K562 (cell line): ENCODE results near the gene TAF11. TPM values are rescaled to one million over a fixed set of nuclear protein-coding genes. Genes with fewer than 3 reads are reported as not detected.

Source experiments
- ATAC-seq: fragments of 200-7000 bp; cut with Tn5 transposase; 3 replicates; pipeline ENCODE4 v1.9.1; 2020; ENCODE audit warnings: moderate library complexity
- BruUV-seq: library from RNA; stranded (reverse); fragments of 400-500 nt; replicated peaks from 2 replicates; lab custom pipeline; 2021; lab: Mats Ljungman, UMichigan
- CTCF ChIA-PET: fragments of 300-600 bp; formaldehyde crosslinking; extraction: SDS; loops from one replicate; lab custom pipeline; 2021; ENCODE audit warnings: low intra/inter-chr PET ratio; lab: Yijun Ruan, JAX
- POLR2A ChIA-PET: fragments of 300-600, 350-650 bp; sonication (Branson Sonifier 250); formaldehyde crosslinking; extraction: SDS; loops from one replicate; lab custom pipeline; 2021; ENCODE audit warnings: antibody characterized with exemption, inconsistent platforms; lab: Yijun Ruan, JAX
- DNase-seq, 4 experiments: peaks; one replicate each; pipeline versions ENCODE4 v3.0.0 to v3.0.0-alpha.2; 2011 to 2018; ENCODE audit warnings: low spot score in 3 of 4, mixed read lengths in 3 of 4; ENCODE audit errors: extremely low read depth in 1 of 4
- FAIRE-seq: peaks from 2 replicates; lab custom pipeline; 2011; peaks lifted over from hg19 to GRCh38; lab: Jason Lieb, UNC
- H2AFZ ChIP-seq: 2 replicates; pipeline ENCODE4 v1.6.0; 2011; ENCODE audit warnings: low read depth, low read length, control low read depth, inconsistent platforms
- H3K27ac ChIP-seq: fragments of 200-600 bp; 3 replicates; pipeline ENCODE4 v1.8.0; 2011; ENCODE audit warnings: low read depth, mild to moderate bottlenecking, control low read depth, inconsistent platforms, low read length, moderate library complexity, mixed read lengths; ENCODE audit errors: extremely low read depth
- H3K27me3 ChIP-seq, 2 experiments: fragments of 300-600 bp in 1 of 2; 2 replicates in 1 of 2; 3 replicates in 1 of 2; pipeline versions ENCODE4 v1.6.0 to v1.8.0; 2011; ENCODE audit warnings: inconsistent platforms in 2 of 2, low read length in 2 of 2, mild to moderate bottlenecking in 1 of 2, mixed read lengths in 1 of 2, moderate library complexity in 1 of 2; ENCODE audit not compliant: control insufficient read depth in 2 of 2, insufficient read depth in 2 of 2
- H3K36me3 ChIP-seq: fragments of 300-600 bp; 3 replicates; pipeline ENCODE4 v1.8.0; 2011; ENCODE audit warnings: mild to moderate bottlenecking, low read length, inconsistent platforms; ENCODE audit not compliant: control insufficient read depth, insufficient read depth
- H3K4me1 ChIP-seq, 2 experiments: fragments of 200-600 bp in 1 of 2; replicated peaks in 1 of 2; 2 replicates in 1 of 2; 3 replicates in 1 of 2; pipeline versions ENCODE4 v1.5.1 to v1.8.0; 2011; ENCODE audit warnings: inconsistent platforms in 2 of 2, low read length in 2 of 2, mild to moderate bottlenecking in 1 of 2, mixed read lengths in 1 of 2, moderate library complexity in 1 of 2; ENCODE audit not compliant: control insufficient read depth in 2 of 2, insufficient read depth in 2 of 2
- H3K4me2 ChIP-seq: 2 replicates; pipeline ENCODE4 v1.6.1; 2011; ENCODE audit warnings: low read length, control low read depth, inconsistent platforms, mixed read lengths; ENCODE audit not compliant: insufficient read depth
- H3K4me3 ChIP-seq: fragments of 200-600 bp; sonication (generic), shearing (Covaris generic); 2 replicates; pipeline ENCODE4 v1.5.1; 2016; ENCODE audit warnings: control low read depth, inconsistent platforms
- H3K79me2 ChIP-seq: fragments of 200-600 bp; 3 replicates; pipeline ENCODE4 v1.8.0; 2011; ENCODE audit warnings: low read length, inconsistent platforms; ENCODE audit not compliant: control insufficient read depth, insufficient read depth
- H3K9ac ChIP-seq, 2 experiments: 2 replicates each; pipeline versions ENCODE4 v1.6.0 to v1.6.1; 2011; ENCODE audit warnings: low read depth in 2 of 2, low read length in 2 of 2, control low read depth in 1 of 2, inconsistent platforms in 1 of 2, mild to moderate bottlenecking in 1 of 2, mixed read lengths in 1 of 2; ENCODE audit not compliant: insufficient read depth in 1 of 2
- H3K9me1 ChIP-seq: one replicate; pipeline ENCODE4 v1.6.0; 2011; ENCODE audit warnings: inconsistent platforms, mild to moderate bottlenecking, low read length, moderate library complexity; ENCODE audit not compliant: control insufficient read depth, insufficient read depth
- H3K9me3 ChIP-seq: replicated peaks from 2 replicates; pipeline ENCODE4 v1.5.1; 2011; ENCODE audit warnings: low read depth, low read length, inconsistent platforms; ENCODE audit not compliant: control insufficient read depth, insufficient read depth
- H4K20me1 ChIP-seq: replicated peaks from 2 replicates; pipeline ENCODE4 v1.6.1; 2011; ENCODE audit warnings: low read length, inconsistent platforms, mixed read lengths; ENCODE audit not compliant: control insufficient read depth, insufficient read depth
- CREB3L1 ChIP-seq: fragments of 450-650 bp; IDR thresholded peaks from 2 replicates; pipeline ENCODE4 v1.6.1; 2014; ENCODE audit warnings: low read depth, mild to moderate bottlenecking, moderate library complexity, borderline replicate concordance
- KDM4B ChIP-seq, 2 experiments: fragments of 450-650 bp in 1 of 2; sonication (generic) in 1 of 2; IDR thresholded peaks; 2 replicates each; pipeline ENCODE4 v1.6.1; 2016 to 2017; ENCODE audit warnings: borderline replicate concordance in 2 of 2, antibody characterized with exemption in 1 of 2, low read depth in 1 of 2, mild to moderate bottlenecking in 1 of 2
- PCBP2 ChIP-seq: fragments of 200-400 bp; formaldehyde crosslinking; IDR thresholded peaks from 2 replicates; pipeline ENCODE4 v1.6.1; 2018; ENCODE audit warnings: low read length, low read depth, mild to moderate bottlenecking, moderate library complexity; ENCODE audit not compliant: poor library complexity, severe bottlenecking
- RBBP5 ChIP-seq: fragments of 200-600 bp; sonication (generic); IDR thresholded peaks from 2 replicates; pipeline ENCODE4 v1.6.1; 2012; ENCODE audit warnings: borderline replicate concordance, mild to moderate bottlenecking, low read length, control low read depth, inconsistent platforms; ENCODE audit not compliant: insufficient read depth, poor library complexity, severe bottlenecking
- SMAD3 ChIP-seq: fragments of 450-650 bp; formaldehyde crosslinking; conservative IDR thresholded peaks from 2 replicates; pipeline ENCODE4 v1.4.0; 2020; ENCODE audit warnings: mild to moderate bottlenecking
- ZBTB40 ChIP-seq, 2 experiments: fragments of 450-650 bp in 1 of 2; sonication (generic) in 1 of 2; formaldehyde crosslinking in 1 of 2; IDR thresholded peaks; 2 replicates each; pipeline versions ENCODE4 v1.7.1 to v1.9.0; 2016 to 2022; ENCODE audit warnings: inconsistent platforms in 1 of 2, mild to moderate bottlenecking in 1 of 2, missing genetic modification reagents in 1 of 2
- ZNF668 ChIP-seq: fragments of 250-450 bp; sonication (Bioruptor Pico); IDR thresholded peaks from 2 replicates; pipeline ENCODE4 v1.8.0; 2022; ENCODE audit warnings: mild to moderate bottlenecking, inconsistent platforms
- WGBS: fragments of 100-300 bp; shearing (Covaris generic); methylation state at CpG from one replicate; pipeline ENCODE4 v1.1.6; 2016; ENCODE audit warnings: low coverage, mixed read lengths; ENCODE audit not compliant: insufficient coverage; ENCODE audit errors: missing lambda C conversion rate; 5-methylcytosine and 5-hydroxymethylcytosine counted together
- in situ Hi-C: fragments of 300-500 bp; cut with MboI; formaldehyde crosslinking; loops from 4 replicates; pipeline ENCODE4 v1.15.0; 2018; ENCODE audit warnings: inconsistent platforms, mixed read lengths
- intact Hi-C: fragments of 100-400 bp; cut with micrococcal nuclease; formaldehyde crosslinking; loops from 2 replicates; pipeline ENCODE4 v1.14.2; 2022
- polyA plus RNA-seq, 8 experiments: library from polyadenylated mRNA; depleted of rRNA in 4 of 8; stranded (reverse) in 5 of 8; unstranded in 3 of 8; fragments of >200 nt; fragmentation: Nextera tagmentation in 2 of 8; fragmentation: Illumina TruSeq in 1 of 8; extraction: Ambion mirVana in 2 of 8; extraction: Trizol in 1 of 8; gene quantifications; 2 replicates each; pipeline versions ENCODE4 v1.2.1 to v1.2.3, GENCODE V29; 2011 to 2014; ENCODE audit warnings: inconsistent platforms in 1 of 8, missing spikeins in 1 of 8
- total RNA-seq, 7 experiments: library from RNA; depleted of rRNA in 6 of 7; stranded (reverse); fragments of >200 nt in 6 of 7; fragmentation: Illumina TruSeq in 2 of 7; extraction: Trizol in 2 of 7; gene quantifications; 2 replicates each; pipeline versions ENCODE4 v1.2.1 to v1.2.3, GENCODE V29; 2011 to 2021; ENCODE audit warnings: low replicate concordance in 1 of 7

The TAF11 gene
- total and polyA plus RNA-seq, 9 of the 15 experiments (the other 6 are each of a cell fraction or from before 2014, with no cell fraction given) = 40.9 to 91.9 (median 71.9) TPM

GRCh38 chr6:34934516-34934915 lies 46.7 kb upstream of the TAF11 start:
- no TSS peak for BruUV-seq
- no peak overlapping the region for H2AFZ ChIP-seq
- no peak overlapping the region for H3K4me3 ChIP-seq
- no peaks in the 10 kb centered on the region for H3K27me3 ChIP-seq
- H3K9me1 ChIP-seq = no peaks in the 10 kb centered on the region
- POLR2A ChIA-PET = interaction anchor here (0.7 kb wide), 1 partner anchor 23 kb away, joined by 4 read pairs; no protein-coding TSS in a partner anchor
- peaks cover under 1 to 3% of the 10 kb centered on the region in 2 experiments; a peak in 1 of 5 replicates for H3K4me1 ChIP-seq
- no peak overlapping the region for H3K27ac ChIP-seq
- intact Hi-C loops (no loop called here), in situ Hi-C loops (no loop called here)
- H3K9ac ChIP-seq = no peak overlapping the region
- 0 out of 2 replicates have a peak, but pooled peaks cover 5% of the 10 kb centered on the region for H4K20me1 ChIP-seq
- FAIRE-seq (no peak), ATAC-seq (no peak), DNase-seq (no peak)
- no peaks in the 10 kb centered on the region for H3K9me3 ChIP-seq
- 57% methylated on average over 5 of the region's 5 CpGs for WGBS
- H3K36me3 ChIP-seq = no peaks in the 10 kb centered on the region
- CTCF ChIA-PET = no interaction called here
- H3K4me2 ChIP-seq = no peak overlapping the region
- no peaks in the 10 kb centered on the region for H3K79me2 ChIP-seq
- no peak for TF ChIP-seq RBBP5
- TF ChIP-seq ZBTB40 (IDR thresholded peaks at IDR 0.05) = no peak
- TF ChIP-seq ZBTB40 (CRISPR knock-in tag; IDR thresholded peaks at IDR 0.05) = no peak
- no peak for TF ChIP-seq PCBP2
- no peak for TF ChIP-seq ZNF668
- TF ChIP-seq KDM4B (IDR thresholded peaks at IDR 0.05; ENCODE audit: borderline replicate concordance in 2 of 2, low read depth in 1 of 2) = no peak
- no peak for TF ChIP-seq CREB3L1
- no peak for TF ChIP-seq SMAD3 (CRISPR knock-in tag)
